ENCODE measurements around the gene NRP2.

NRP2 gene

DNA sequence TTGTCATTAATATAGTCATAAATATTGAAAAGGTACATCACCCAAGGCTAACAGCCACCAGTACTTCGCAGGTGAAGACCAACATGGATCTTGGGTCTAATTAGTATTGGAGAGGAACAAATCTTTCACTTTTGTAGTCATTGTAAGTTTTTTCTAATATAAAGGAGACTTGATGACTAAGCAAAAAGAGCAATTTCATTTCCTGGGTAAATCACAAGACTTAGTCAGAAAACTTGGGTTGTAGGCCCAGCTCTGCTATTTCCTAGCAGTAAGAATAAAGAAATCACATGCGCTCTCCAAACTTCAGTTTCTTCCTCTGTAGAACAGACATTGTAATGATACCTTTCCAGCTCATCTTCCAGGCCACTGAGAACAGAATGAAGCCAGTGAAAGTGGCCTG lies 40.9 kb downstream of the NRP2 start:
- DNase-seq (ENCODE audit: low read depth, low spot score): no peak
- TF ChIP-seq, protein P1, sequence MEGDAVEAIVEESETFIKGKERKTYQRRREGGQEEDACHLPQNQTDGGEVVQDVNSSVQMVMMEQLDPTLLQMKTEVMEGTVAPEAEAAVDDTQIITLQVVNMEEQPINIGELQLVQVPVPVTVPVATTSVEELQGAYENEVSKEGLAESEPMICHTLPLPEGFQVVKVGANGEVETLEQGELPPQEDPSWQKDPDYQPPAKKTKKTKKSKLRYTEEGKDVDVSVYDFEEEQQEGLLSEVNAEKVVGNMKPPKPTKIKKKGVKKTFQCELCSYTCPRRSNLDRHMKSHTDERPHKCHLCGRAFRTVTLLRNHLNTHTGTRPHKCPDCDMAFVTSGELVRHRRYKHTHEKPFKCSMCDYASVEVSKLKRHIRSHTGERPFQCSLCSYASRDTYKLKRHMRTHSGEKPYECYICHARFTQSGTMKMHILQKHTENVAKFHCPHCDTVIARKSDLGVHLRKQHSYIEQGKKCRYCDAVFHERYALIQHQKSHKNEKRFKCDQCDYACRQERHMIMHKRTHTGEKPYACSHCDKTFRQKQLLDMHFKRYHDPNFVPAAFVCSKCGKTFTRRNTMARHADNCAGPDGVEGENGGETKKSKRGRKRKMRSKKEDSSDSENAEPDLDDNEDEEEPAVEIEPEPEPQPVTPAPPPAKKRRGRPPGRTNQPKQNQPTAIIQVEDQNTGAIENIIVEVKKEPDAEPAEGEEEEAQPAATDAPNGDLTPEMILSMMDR (IDR thresholded peaks at IDR 0.05; ENCODE audit: insufficient read depth, low read length, missing control alignments): no peak
- ChIA-PET POLR2A (interaction anchor here (0.9 kb wide), 1 partner anchor 31 kb away, joined by 3 read pairs; no protein-coding TSS in a partner anchor), CTCF (interaction anchor here (0.6 to 1.3 kb wide), 4 partner anchors 9 to 27 kb away, joined by 3 to 6 read pairs (median 4); no protein-coding TSS in a partner anchor)
- no peak overlapping the region for H3K4me3 ChIP-seq (ENCODE audit: low read depth, low read length)

DNA sequence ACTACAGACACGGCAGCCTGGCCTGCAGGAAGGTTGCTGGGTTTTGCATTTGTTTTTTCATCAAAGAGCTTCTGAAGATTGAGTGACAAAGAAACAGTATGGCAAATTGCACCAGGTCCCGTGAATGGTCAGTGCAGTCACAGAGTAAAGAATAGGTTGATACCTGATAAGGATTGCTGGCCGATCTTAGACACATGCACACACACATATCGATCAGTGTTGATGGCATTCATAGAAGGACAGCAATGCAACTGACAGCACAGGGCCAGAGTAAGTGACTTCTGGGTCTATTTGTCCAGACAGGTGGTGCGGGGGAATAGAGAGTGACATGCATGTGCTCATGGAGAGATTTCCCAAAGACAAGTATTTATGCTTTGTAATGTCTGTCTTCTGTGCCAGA lies 42.8 kb downstream of the NRP2 start:
- no peak overlapping the region for H3K4me3 ChIP-seq (ENCODE audit: low read depth, low read length)
- POLR2A ChIA-PET: no interaction called here
- no peak for DNase-seq (ENCODE audit: low read depth, low spot score)
- TF ChIP-seq, protein P1 (IDR thresholded peaks at IDR 0.05; ENCODE audit: insufficient read depth, low read length, missing control alignments): no peak
- CTCF ChIA-PET: no interaction called here

DNA sequence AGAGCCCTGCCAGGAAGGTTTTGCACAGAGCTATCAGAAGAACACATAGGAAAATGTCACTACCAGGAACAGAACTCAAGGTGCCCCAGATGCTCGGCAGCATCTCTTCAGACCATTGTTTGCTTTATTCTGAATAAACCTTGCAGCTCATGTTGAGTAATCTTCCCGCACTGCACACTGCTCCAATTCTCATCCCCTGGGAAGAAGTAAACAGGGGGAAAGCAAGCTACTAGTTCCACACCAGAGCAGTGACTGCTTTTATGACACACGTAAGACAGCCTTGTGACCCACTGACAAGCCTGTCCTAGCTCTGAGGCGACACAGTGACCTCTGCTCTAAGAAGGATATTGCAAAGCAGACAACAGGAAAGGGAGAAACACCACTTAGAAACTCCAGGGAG lies 44.2 kb downstream of the NRP2 start:
- no peak overlapping the region for H3K4me3 ChIP-seq (ENCODE audit: low read depth, low read length)
- TF ChIP-seq, protein P1 (IDR thresholded peaks at IDR 0.05; ENCODE audit: insufficient read depth, low read length, missing control alignments): no peak
- no peak for DNase-seq (ENCODE audit: low read depth, low spot score)
- ChIA-PET CTCF (no interaction called here), POLR2A (no interaction called here)

DNA sequence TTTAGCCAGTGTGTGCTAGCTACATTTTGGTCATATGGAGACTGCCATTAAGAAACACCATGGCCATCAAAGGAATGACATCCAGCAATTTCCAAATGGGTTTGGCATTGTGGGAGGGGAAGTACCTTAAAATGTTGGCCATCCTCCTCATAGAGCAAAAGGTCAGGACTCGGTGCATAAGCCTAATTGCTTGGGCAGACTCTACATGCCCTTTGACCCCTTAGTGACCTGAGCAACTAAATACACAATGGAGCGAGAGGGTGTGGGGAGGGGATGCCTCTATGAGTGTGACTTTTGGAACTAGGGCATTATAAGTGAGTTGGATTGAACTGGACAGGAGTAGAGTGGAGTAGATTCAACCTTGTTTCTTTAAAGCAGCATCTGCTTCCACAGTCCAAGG lies 44.9 kb downstream of the NRP2 start:
- TF ChIP-seq, protein P1 (IDR thresholded peaks at IDR 0.05; ENCODE audit: insufficient read depth, low read length, missing control alignments): no peak
- no peak overlapping the region for H3K4me3 ChIP-seq (ENCODE audit: low read depth, low read length)
- POLR2A ChIA-PET: no interaction called here
- CTCF ChIA-PET: no interaction called here
- DNase-seq (ENCODE audit: low read depth, low spot score): no peak

DNA sequence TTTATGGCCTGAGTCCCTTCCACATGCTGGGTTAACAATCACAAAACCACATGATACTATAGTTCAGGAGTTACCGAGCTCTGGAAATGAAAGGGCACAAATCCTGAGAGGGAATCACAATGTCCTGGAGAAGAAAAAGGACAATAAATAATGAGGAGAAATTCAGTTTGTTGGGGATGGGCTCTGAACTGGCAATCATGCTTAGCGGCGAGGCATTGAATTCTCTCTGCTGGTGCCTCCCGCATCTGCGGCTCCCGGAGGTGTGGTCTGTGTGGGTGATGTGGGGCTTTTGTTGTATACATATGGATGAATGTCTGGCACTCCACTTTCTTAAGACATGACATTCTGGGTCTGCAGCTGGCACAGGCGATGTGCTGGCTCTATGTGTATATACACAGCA lies 46.1 kb downstream of the NRP2 start:
- POLR2A ChIA-PET: interaction anchor here (1.5 kb wide), 1 partner anchor 46 kb away, joined by 3 read pairs; the partner anchor contains the start of gene NRP2
- TF ChIP-seq, protein P1 (IDR thresholded peaks at IDR 0.05; ENCODE audit: insufficient read depth, low read length, missing control alignments): no peak
- CTCF ChIA-PET: interaction anchor here (0.8 to 1.2 kb wide), 2 partner anchors 17 to 47 kb away, joined by 3 read pairs; no protein-coding TSS in a partner anchor
- no peak overlapping the region for H3K4me3 ChIP-seq (ENCODE audit: low read depth, low read length)
- no peak for DNase-seq (ENCODE audit: low read depth, low spot score)

DNA sequence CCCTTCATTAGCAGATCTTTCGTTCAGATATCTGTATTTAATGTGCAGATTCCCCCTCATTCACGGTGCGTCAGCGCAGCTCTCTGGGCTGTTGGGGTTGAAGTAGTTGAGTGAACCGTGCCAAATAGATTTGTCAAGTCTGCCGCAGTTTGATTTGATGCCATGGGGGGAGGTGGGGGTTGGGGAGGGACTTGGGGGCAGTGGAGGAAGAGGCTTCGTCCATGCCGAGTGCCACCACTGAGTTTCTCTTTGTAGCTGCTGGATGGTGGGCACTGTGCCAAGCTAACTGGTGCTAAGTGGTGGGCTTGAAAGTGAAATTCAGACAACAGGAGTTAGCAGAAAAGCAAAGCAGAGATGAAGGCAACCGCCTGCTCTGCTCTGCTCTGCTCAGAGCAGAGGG lies 47.9 kb downstream of the NRP2 start:
- TF ChIP-seq, protein P1 (IDR thresholded peaks at IDR 0.05; ENCODE audit: insufficient read depth, low read length, missing control alignments): no peak
- DNase-seq (ENCODE audit: low read depth, low spot score): no peak
- POLR2A ChIA-PET: interaction anchor here (1.5 to 2.9 kb wide), 2 partner anchors 23 to 48 kb away, joined by 3 to 18 read pairs; partner anchors contain the start of gene NRP2
- no peak overlapping the region for H3K4me3 ChIP-seq (ENCODE audit: low read depth, low read length)
- CTCF ChIA-PET: interaction anchor here (1.1 to 3.2 kb wide), 4 partner anchors 8 to 196 kb away, joined by 3 to 10 read pairs (median 6); no protein-coding TSS in a partner anchor
